Stimulated activated CD8-positive, alpha-beta memory T cell treated with anti-CD3 and anti-CD28 coated beads, Interleukin-7, amount 100 ng/mL, for 1 hour (primary cell): Measurements from ENCODE around the gene TMA7B.

Experiments used
- DNase-seq, 2 donors: peaks; one replicate each; pipeline ENCODE4 v3.0.0-alpha.2; 2020; ENCODE audit warnings: low read depth in 2 of 2

TMA7B gene

GRCh38 chr22:40001800-40002577 is 41.8 kb downstream of the TMA7B start:
- no peak for DNase-seq

GRCh38 chr22:40002935-40003715 is 42.9 kb downstream of the TMA7B start:
- no peak for DNase-seq

- DNase-seq: no peak
Observed at GRCh38 chr22:40004836-40005235, 44.6 kb downstream of the TMA7B start.

DNA sequence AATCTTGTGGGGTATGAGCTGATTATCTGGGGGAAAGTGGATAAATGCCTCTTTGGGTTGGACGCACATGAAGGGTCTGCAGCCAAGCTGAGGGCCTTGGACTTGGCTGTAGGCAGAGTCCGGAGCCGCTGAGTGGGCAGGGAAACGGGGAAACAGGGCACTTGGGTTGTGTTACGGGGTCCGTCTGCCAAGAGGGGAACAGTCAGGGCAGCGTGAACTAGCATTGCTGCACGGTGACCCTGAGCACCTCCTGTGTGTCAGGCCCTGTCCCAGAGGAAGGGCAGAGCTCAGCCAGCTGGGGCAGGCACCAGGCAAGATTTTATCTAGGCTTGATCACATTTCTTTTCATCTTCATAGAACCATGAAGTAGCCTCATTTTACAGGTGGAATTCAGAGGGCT is 46.4 kb downstream of the TMA7B start:
- DNase-seq: no peak

DNA sequence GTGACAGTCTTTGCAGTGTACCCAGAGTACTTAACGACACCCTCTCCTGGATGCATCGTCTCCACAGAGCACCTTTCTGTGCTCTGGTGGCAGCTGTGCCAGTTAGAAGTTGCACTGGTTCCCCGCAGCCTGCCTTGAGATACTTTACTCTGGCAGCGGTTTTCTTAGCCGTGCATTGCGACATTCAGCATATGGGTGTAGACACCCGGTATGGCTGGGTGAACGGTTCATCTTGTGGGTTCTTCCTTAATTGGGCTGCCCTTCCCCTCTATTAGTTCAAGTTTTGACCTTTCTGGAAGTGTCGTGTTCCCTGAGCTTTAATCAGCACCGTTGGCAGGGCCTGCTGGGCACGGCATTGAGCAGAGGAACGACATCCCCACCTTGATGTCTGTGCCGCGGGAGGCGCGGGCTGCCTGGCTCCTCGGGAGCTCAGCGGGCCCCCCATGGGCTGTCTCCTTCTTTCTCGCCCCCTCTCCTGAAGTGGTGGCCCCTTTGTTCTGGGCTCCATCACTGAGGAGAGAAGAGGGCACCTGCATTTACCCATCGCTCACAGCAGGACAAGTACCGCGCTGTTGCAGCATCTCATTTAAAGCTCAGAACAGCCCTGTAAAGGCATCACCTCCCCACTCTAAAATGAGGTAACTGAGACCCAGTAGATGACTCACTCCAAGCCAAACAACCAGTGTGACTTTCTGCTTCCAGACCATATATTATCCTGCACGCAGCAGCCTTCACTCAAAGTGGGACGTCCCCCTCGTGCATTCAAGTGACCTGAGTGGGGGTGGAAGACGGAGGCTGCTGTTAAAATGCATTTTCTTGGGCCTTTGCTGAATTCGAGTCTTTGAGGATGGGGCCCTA is 47.9 kb downstream of the TMA7B start:
- no peak for DNase-seq

- no peak for DNase-seq
Observed at GRCh38 chr22:40008726-40009291, 48.6 kb downstream of the TMA7B start.

DNA sequence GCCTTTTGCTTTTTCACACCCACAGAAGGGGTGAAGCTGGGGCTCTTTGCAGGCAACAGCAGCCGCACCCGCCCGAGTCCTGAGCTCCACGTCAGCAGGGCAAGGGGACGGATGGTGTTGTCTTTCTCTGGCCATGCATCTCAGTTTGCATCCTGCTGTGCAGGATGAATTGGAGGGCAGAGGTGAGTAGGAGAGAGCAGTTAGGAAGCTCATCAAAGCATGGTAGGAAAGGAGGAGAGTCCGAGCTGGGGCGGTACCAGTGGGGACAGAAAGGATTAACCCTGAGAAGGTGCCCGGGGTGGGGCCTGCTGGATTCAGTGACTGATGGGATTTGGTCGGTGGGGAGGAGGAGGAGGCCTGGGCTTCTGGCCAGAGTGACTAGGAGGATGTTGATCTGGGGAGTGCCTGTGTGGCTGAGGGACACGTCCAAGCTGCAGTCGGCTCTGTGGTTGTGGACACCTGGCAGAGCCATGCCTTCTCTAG is 49.1 kb downstream of the TMA7B start:
- DNase-seq: no peak

- no peak for DNase-seq
Observed at GRCh38 chr22:40009951-40010671, 49.9 kb downstream of the TMA7B start.

- DNase-seq: no peak
Observed at GRCh38 chr22:40010746-40011145, 50.5 kb downstream of the TMA7B start.
